A549 (cell line): ENCODE measurements around the gene CCND2. TPM values are rescaled to one million over a fixed set of nuclear protein-coding genes. Genes with fewer than 3 reads are reported as not detected.

Experiments used
- ATAC-seq, 2 experiments: fragments of 200-7000 bp in 1 of 2; fragments of >200 bp in 1 of 2; cut with Nextera tagmentation in 1 of 2; cut with Tn5 transposase in 1 of 2; 3 replicates each; pipeline versions ENCODE4 v1.8.0 to v1.9.1; 2018 to 2020; ENCODE audit warnings: mild to moderate bottlenecking in 1 of 2, moderate library complexity in 1 of 2
- CTCF ChIA-PET: fragments of 300-600 bp; sonication (Branson Sonifier 250); formaldehyde crosslinking; extraction: SDS; loops from one replicate; lab custom pipeline; 2021; ENCODE audit warnings: antibody characterized with exemption, inconsistent platforms; lab: Yijun Ruan, JAX
- POLR2A ChIA-PET: fragments of 350-600 bp; formaldehyde crosslinking; extraction: SDS; loops from one replicate; lab custom pipeline; 2021; ENCODE audit warnings: antibody characterized with exemption, inconsistent platforms; lab: Yijun Ruan, JAX
- DNase-seq, 2 experiments: peaks; one replicate each; pipeline versions ENCODE4 v3.0.0 to v3.0.0-alpha.2; 2011 to 2016; ENCODE audit warnings: low read depth in 1 of 2, low spot score in 1 of 2
- FAIRE-seq: peaks from 2 replicates; lab custom pipeline; 2011; peaks lifted over from hg19 to GRCh38; lab: Jason Lieb, UNC
- H3K27ac ChIP-seq, 2 experiments: fragments of >200 bp; sonication (Bioruptor Twin); formaldehyde crosslinking; 3 replicates each; pipeline ENCODE4 v1.5.1; 2016 to 2017
- H3K4me1 ChIP-seq: fragments of >200 bp; sonication (Bioruptor Twin); formaldehyde crosslinking; 3 replicates; pipeline ENCODE4 v1.6.1; 2016
- H3K4me2 ChIP-seq: fragments of >200 bp; sonication (Bioruptor Twin); formaldehyde crosslinking; 3 replicates; pipeline ENCODE4 v1.6.1; 2016
- H3K4me3 ChIP-seq: fragments of >200 bp; sonication (Bioruptor Twin); formaldehyde crosslinking; 3 replicates; pipeline ENCODE4 v1.5.1; 2016
- H3K9me3 ChIP-seq: fragments of >200 bp; sonication (Bioruptor Twin); formaldehyde crosslinking; 3 replicates; pipeline ENCODE4 v1.6.1; 2016
- ATOH8 ChIP-seq: fragments of 250-450 bp; sonication (Bioruptor Pico); IDR thresholded peaks from 2 replicates; pipeline ENCODE4 v1.5.0; 2020; ENCODE audit warnings: low read depth, mild to moderate bottlenecking, moderate library complexity
- BHLHE40 ChIP-seq: IDR thresholded peaks from 2 replicates; pipeline ENCODE4 v1.6.1; 2012; ENCODE audit warnings: low read depth, low read length, inconsistent platforms
- CBX2 ChIP-seq: fragments of 200-600 bp; sonication (generic); IDR thresholded peaks from 2 replicates; pipeline ENCODE4 v1.6.1; 2016; ENCODE audit warnings: low read depth, mild to moderate bottlenecking, borderline replicate concordance
- CBX8 ChIP-seq: fragments of 200-600 bp; sonication (generic); IDR thresholded peaks from 2 replicates; pipeline ENCODE4 v1.6.1; 2016
- CEBPB ChIP-seq, 2 experiments: fragments of >200 bp in 1 of 2; sonication (Bioruptor Twin) in 1 of 2; formaldehyde crosslinking in 1 of 2; IDR thresholded peaks; 2 replicates each; pipeline ENCODE4 v1.6.1; 2012 to 2016
- CHD4 ChIP-seq: fragments of 200-600 bp; sonication (generic); IDR thresholded peaks from 2 replicates; pipeline ENCODE4 v1.6.1; 2016; ENCODE audit warnings: antibody characterized with exemption, mild to moderate bottlenecking, borderline replicate concordance
- EHMT2 ChIP-seq: fragments of 200-600 bp; sonication (generic); IDR thresholded peaks from 2 replicates; pipeline ENCODE4 v1.6.1; 2016; ENCODE audit warnings: antibody characterized with exemption, low read depth, mild to moderate bottlenecking, moderate library complexity
- FOSB ChIP-seq: fragments of 250-450 bp; sonication (Bioruptor Pico); IDR thresholded peaks from 2 replicates; pipeline ENCODE4 v1.5.0; 2020; ENCODE audit warnings: mild to moderate bottlenecking, moderate library complexity
- FOSL2 ChIP-seq, 2 experiments: fragments of 450-650 bp in 1 of 2; fragments of >200 bp in 1 of 2; sonication (Bioruptor Twin) in 1 of 2; formaldehyde crosslinking; IDR thresholded peaks; 2 replicates each; pipeline versions ENCODE4 v1.5.0 to v1.6.1; 2016 to 2020; ENCODE audit warnings: mild to moderate bottlenecking in 1 of 2, moderate library complexity in 1 of 2
- FOXS1 ChIP-seq: fragments of 250-450 bp; sonication (Bioruptor Pico); IDR thresholded peaks from 2 replicates; pipeline ENCODE4 v1.5.0; 2020; ENCODE audit warnings: mild to moderate bottlenecking, moderate library complexity
- HES2 ChIP-seq: fragments of >200 bp; sonication (Bioruptor Twin); formaldehyde crosslinking; IDR thresholded peaks from 2 replicates; pipeline ENCODE4 v1.6.1; 2016
- HEYL ChIP-seq: fragments of 250-450 bp; sonication (Bioruptor Pico); IDR thresholded peaks from 2 replicates; pipeline ENCODE4 v1.8.0; 2021; ENCODE audit warnings: mild to moderate bottlenecking, moderate library complexity
- HOXA7 ChIP-seq: fragments of 250-450 bp; sonication (Bioruptor Pico); IDR thresholded peaks from 2 replicates; pipeline ENCODE4 v1.5.0; 2020; ENCODE audit warnings: mild to moderate bottlenecking, moderate library complexity
- HOXB13 ChIP-seq: fragments of 250-450 bp; sonication (Bioruptor Pico); IDR thresholded peaks from 2 replicates; pipeline ENCODE4 v1.5.0; 2020; ENCODE audit warnings: low read depth, mild to moderate bottlenecking, moderate library complexity
- JUN ChIP-seq, 2 experiments: fragments of >200 bp; sonication (Bioruptor Twin); formaldehyde crosslinking; IDR thresholded peaks; 2 replicates in 1 of 2; 3 replicates in 1 of 2; pipeline ENCODE4 v1.6.1; 2016 to 2017
- MAX ChIP-seq: IDR thresholded peaks from 2 replicates; pipeline ENCODE4 v1.6.1; 2012
- NPAS2 ChIP-seq: fragments of 250-450 bp; sonication (Bioruptor Pico); IDR thresholded peaks from 2 replicates; pipeline ENCODE4 v1.8.0; 2022; ENCODE audit warnings: mild to moderate bottlenecking, moderate library complexity, borderline replicate concordance
- RARB ChIP-seq: fragments of 250-450 bp; sonication (Bioruptor Pico); IDR thresholded peaks from 2 replicates; pipeline ENCODE4 v1.8.0; 2021; ENCODE audit warnings: mild to moderate bottlenecking, moderate library complexity
- RCOR1 ChIP-seq: fragments of 150-350 bp; IDR thresholded peaks from 2 replicates; pipeline ENCODE4 v1.6.1; 2014; ENCODE audit warnings: antibody characterized with exemption, low read length, low read depth
- TFCP2L1 ChIP-seq: fragments of 250-450 bp; sonication (Bioruptor Pico); IDR thresholded peaks from 2 replicates; pipeline ENCODE4 v1.5.0; 2021; ENCODE audit warnings: mild to moderate bottlenecking
- ZFP36 ChIP-seq: fragments of 450-650 bp; IDR thresholded peaks from 2 replicates; pipeline ENCODE4 v1.6.1; 2014; ENCODE audit warnings: borderline replicate concordance; ENCODE audit not compliant: partially characterized antibody
- ZSCAN20 ChIP-seq: fragments of 250-450 bp; sonication (Bioruptor Pico); IDR thresholded peaks from 2 replicates; pipeline ENCODE4 v1.8.0; 2022; ENCODE audit warnings: mild to moderate bottlenecking, moderate library complexity
- WGBS: methylation state at CpG from one replicate; pipeline ENCODE4 v1.1.6; 2017; ENCODE audit errors: missing lambda C conversion rate; 5-methylcytosine and 5-hydroxymethylcytosine counted together
- polyA plus RNA-seq, 4 experiments: library from polyadenylated mRNA; depleted of rRNA in 3 of 4; stranded (reverse); fragments of >200 nt; fragmentation: RNase III in 1 of 4; extraction: RNeasy Plus Mini Kit Qiagen cat#74134 plus additional on column Dnase treatment in 1 of 4; gene quantifications; 2 replicates in 3 of 4; 3 replicates in 1 of 4; pipeline ENCODE4 v1.2.3, GENCODE V29; 2011 to 2017
- TF ChIP-seq, protein P1 (sequence below): fragments of 150-350 bp; IDR thresholded peaks from 2 replicates; pipeline ENCODE4 v1.6.1; 2014; ENCODE audit warnings: low read depth, mild to moderate bottlenecking, low read length
- TF ChIP-seq, protein P2 (sequence below): fragments of 250-450 bp; sonication (Bioruptor Pico); IDR thresholded peaks from 2 replicates; pipeline ENCODE4 v1.5.0; 2021; ENCODE audit warnings: mild to moderate bottlenecking, moderate library complexity, borderline replicate concordance
- TF ChIP-seq, protein P3 (sequence below): fragments of >200 bp; sonication (Bioruptor Twin); formaldehyde crosslinking; IDR thresholded peaks from 3 replicates; pipeline ENCODE4 v1.6.1; 2016

Gene CCND2
- polyA plus RNA-seq, 2 of the 4 experiments (the other 2 are of a cell fraction): 0.18 TPM; not detected in 1

DNA sequence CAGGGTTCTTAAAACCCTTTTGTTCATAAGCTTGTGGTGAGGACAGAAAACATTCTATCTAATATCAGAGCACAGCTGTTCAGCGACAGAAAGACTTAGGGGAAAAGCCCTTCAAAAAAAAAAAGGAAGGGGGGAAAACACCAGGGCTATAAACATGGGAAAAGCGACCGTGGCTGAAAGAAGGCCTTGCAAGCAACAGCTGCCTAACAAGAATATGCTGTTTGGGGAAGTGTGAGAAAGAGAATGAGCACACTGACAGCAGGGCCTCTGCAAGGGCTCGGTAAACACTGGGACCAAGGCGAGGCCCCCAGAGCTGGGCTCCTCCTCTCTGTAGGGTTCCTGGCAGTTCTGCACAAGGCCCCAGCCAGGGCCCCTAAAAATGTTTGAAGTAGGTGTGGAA, 27.4 kb upstream of the CCND2 start (continued):
- TF ChIP-seq, protein P1, sequence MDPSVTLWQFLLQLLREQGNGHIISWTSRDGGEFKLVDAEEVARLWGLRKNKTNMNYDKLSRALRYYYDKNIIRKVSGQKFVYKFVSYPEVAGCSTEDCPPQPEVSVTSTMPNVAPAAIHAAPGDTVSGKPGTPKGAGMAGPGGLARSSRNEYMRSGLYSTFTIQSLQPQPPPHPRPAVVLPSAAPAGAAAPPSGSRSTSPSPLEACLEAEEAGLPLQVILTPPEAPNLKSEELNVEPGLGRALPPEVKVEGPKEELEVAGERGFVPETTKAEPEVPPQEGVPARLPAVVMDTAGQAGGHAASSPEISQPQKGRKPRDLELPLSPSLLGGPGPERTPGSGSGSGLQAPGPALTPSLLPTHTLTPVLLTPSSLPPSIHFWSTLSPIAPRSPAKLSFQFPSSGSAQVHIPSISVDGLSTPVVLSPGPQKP: no peak
- TF ChIP-seq CEBPB (IDR thresholded peaks at IDR 0.05): no peak
- TF ChIP-seq, all 56 proteins: peak for 0

- Histone ChIP-seq H3K27ac (no peak overlapping the region), H3K4me1 (no peaks in the 10 kb centered on the region), H3K4me2 (no peak overlapping the region), H3K9me3 (no peaks in the 10 kb centered on the region), H3K4me3 (no peak overlapping the region)
- no peak for DNase-seq
- ChIA-PET POLR2A (no interaction called here), CTCF (no interaction called here)
- TF ChIP-seq, protein P2, sequence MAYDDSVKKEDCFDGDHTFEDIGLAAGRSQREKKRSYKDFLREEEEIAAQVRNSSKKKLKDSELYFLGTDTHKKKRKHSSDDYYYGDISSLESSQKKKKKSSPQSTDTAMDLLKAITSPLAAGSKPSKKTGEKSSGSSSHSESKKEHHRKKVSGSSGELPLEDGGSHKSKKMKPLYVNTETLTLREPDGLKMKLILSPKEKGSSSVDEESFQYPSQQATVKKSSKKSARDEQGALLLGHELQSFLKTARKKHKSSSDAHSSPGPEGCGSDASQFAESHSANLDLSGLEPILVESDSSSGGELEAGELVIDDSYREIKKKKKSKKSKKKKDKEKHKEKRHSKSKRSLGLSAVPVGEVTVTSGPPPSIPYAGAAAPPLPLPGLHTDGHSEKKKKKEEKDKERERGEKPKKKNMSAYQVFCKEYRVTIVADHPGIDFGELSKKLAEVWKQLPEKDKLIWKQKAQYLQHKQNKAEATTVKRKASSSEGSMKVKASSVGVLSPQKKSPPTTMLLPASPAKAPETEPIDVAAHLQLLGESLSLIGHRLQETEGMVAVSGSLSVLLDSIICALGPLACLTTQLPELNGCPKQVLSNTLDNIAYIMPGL (CRISPR knock-in tag): no peak
- no peak for TF ChIP-seq BHLHE40
- no peak for TF ChIP-seq TFCP2L1 (CRISPR knock-in tag)
- no peak for TF ChIP-seq ATOH8 (CRISPR knock-in tag)
- TF ChIP-seq RCOR1: no peak
- TF ChIP-seq, protein P3, sequence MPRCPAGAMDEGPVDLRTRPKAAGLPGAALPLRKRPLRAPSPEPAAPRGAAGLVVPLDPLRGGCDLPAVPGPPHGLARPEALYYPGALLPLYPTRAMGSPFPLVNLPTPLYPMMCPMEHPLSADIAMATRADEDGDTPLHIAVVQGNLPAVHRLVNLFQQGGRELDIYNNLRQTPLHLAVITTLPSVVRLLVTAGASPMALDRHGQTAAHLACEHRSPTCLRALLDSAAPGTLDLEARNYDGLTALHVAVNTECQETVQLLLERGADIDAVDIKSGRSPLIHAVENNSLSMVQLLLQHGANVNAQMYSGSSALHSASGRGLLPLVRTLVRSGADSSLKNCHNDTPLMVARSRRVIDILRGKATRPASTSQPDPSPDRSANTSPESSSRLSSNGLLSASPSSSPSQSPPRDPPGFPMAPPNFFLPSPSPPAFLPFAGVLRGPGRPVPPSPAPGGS: no peak
- no peak for TF ChIP-seq RARB
- TF ChIP-seq CBX2: no peak
- TF ChIP-seq ZSCAN20 (CRISPR knock-in tag): no peak
- no peak for TF ChIP-seq FOSL2 (IDR thresholded peaks at IDR 0.05)
- no peak for TF ChIP-seq FOSL2 (CRISPR knock-in tag; IDR thresholded peaks at IDR 0.05)
- no peak for TF ChIP-seq HOXB13 (CRISPR knock-in tag)
- no peak for TF ChIP-seq FOXS1 (CRISPR knock-in tag)
- TF ChIP-seq FOSB (CRISPR knock-in tag): no peak
- no peak for TF ChIP-seq CBX8
- no peak for TF ChIP-seq JUN (IDR thresholded peaks at IDR 0.05)
- TF ChIP-seq HES2: no peak
- TF ChIP-seq NPAS2 (CRISPR knock-in tag): no peak
- FAIRE-seq: no peak
- 27% methylated on average over 7 of the region's 8 CpGs for WGBS
- ATAC-seq: no peak
Measured at GRCh38 chr12:4250691-4251090, 22.9 kb upstream of the CCND2 start.

- no peak overlapping the region for H3K27ac ChIP-seq
- POLR2A ChIA-PET: no interaction called here
- H3K4me3 ChIP-seq: no peak overlapping the region
- no peaks in the 10 kb centered on the region for H3K9me3 ChIP-seq
- ATAC-seq (no peak), DNase-seq (no peak), FAIRE-seq (no peak)
- H3K4me2 ChIP-seq: no peak overlapping the region
- WGBS: 19% methylated on average over 6 of the region's 6 CpGs
- CTCF ChIA-PET: no interaction called here
- no peaks in the 10 kb centered on the region for H3K4me1 ChIP-seq
- TF ChIP-seq EHMT2 (no peak), ZSCAN20 (CRISPR knock-in tag) (no peak), BHLHE40 (no peak), NPAS2 (CRISPR knock-in tag) (no peak), ZFP36 (no peak), RCOR1 (no peak), HES2 (no peak), MAX (no peak), HOXA7 (no peak), HOXB13 (CRISPR knock-in tag) (no peak), HEYL (CRISPR knock-in tag) (no peak), CEBPB (IDR thresholded peaks at IDR 0.05) (no peak), FOXS1 (CRISPR knock-in tag) (no peak), CHD4 (no peak)
- TF ChIP-seq, protein P2 (CRISPR knock-in tag): no peak
Measured at GRCh38 chr12:4251216-4251891, 22.2 kb upstream of the CCND2 start.
